GM23338 (cell line): ENCODE measurements around the gene COA8.

Source experiments
- EZH2 ChIP-seq: fragments of 200-600 bp; sonication (generic); IDR thresholded peaks from one replicate; pipeline ENCODE4 v1.8.0; 2017; ENCODE audit warnings: antibody characterized with exemption, mild to moderate bottlenecking, low read depth; ENCODE audit not compliant: unreplicated experiment
- EZH2phosphoT487 ChIP-seq: fragments of 200-600 bp; sonication (generic); IDR thresholded peaks from one replicate; pipeline ENCODE4 v1.8.1; 2018; ENCODE audit warnings: antibody characterized with exemption; ENCODE audit not compliant: unreplicated experiment
- JUNB ChIP-seq: IDR thresholded peaks from one replicate; pipeline ENCODE4 v1.6.1; 2016; ENCODE audit warnings: antibody characterized with exemption; ENCODE audit not compliant: unreplicated experiment
- POLR2AphosphoS5 ChIP-seq: IDR thresholded peaks from 2 replicates; pipeline ENCODE4 v1.6.1; 2016; ENCODE audit warnings: antibody characterized with exemption, low read depth
- ZNF331 ChIP-seq: fragments of 250-450 bp; sonication (Bioruptor Pico); IDR thresholded peaks from 2 replicates; pipeline ENCODE4 v1.5.0; 2020; ENCODE audit warnings: low read depth, mild to moderate bottlenecking, moderate library complexity
- TF ChIP-seq, protein P1 (sequence below), 2 experiments: fragments of 200-600 bp in 1 of 2; sonication (generic) in 1 of 2; conservative IDR thresholded peaks; 2 replicates each; pipeline versions ENCODE4 v1.5.1 to v1.6.1; 2016 to 2017; ENCODE audit warnings: antibody characterized with exemption in 2 of 2, low read depth in 2 of 2, mild to moderate bottlenecking in 2 of 2, moderate library complexity in 1 of 2
- TF ChIP-seq, protein P2 (sequence below): IDR thresholded peaks from one replicate; pipeline ENCODE4 v1.6.1; 2018; ENCODE audit warnings: antibody characterized with exemption; ENCODE audit not compliant: unreplicated experiment
- TF ChIP-seq, protein P3 (sequence below): IDR thresholded peaks from 2 replicates; pipeline ENCODE4 v1.6.1; 2016; ENCODE audit warnings: antibody characterized with exemption

DNA sequence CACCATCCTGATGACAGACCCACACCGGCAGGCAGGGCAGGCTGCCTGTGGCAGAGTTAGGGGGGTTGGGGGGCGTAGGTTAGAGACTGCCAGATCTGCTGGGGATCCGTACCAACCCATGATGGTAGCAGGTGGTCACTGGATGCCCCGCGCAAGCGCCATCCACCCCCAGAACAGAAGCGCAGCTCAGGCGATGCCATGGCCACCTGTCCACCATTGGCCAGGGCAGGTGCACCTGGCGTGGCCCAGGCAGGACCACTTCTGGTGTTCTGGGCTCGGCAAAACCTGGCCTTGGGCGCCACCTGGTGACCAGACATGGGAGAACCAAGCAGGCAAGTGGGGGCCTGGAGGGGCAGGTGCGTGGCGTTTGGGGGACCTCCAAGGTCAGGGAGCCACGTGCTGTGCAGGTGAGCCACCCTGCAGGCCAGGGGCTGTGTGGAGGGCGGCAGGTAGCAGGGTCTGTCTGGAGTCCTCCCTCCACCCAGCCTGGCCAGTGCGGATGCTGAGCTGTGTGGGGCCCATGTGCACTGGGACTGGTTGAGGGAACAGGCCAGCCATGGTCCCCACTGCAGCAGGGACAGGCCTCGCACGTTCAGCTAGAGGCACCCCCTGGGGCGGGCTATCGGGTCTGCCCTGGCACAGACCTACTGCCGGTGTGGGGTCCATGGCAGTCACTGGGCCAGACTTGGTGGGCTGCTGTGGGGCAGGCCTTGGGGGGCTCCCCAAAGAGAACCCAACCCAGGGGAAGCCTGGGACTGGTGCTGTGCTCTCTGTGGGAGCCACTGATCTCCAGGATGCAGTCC is 15.9 kb upstream of the COA8 start:
- TF ChIP-seq, protein P1, sequence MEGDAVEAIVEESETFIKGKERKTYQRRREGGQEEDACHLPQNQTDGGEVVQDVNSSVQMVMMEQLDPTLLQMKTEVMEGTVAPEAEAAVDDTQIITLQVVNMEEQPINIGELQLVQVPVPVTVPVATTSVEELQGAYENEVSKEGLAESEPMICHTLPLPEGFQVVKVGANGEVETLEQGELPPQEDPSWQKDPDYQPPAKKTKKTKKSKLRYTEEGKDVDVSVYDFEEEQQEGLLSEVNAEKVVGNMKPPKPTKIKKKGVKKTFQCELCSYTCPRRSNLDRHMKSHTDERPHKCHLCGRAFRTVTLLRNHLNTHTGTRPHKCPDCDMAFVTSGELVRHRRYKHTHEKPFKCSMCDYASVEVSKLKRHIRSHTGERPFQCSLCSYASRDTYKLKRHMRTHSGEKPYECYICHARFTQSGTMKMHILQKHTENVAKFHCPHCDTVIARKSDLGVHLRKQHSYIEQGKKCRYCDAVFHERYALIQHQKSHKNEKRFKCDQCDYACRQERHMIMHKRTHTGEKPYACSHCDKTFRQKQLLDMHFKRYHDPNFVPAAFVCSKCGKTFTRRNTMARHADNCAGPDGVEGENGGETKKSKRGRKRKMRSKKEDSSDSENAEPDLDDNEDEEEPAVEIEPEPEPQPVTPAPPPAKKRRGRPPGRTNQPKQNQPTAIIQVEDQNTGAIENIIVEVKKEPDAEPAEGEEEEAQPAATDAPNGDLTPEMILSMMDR (conservative IDR thresholded peaks at IDR 0.05; ENCODE audit: low read depth in 2 of 2), result peak; percentile 84 to 99
- no peak for TF ChIP-seq EZH2
- TF ChIP-seq, protein P2, sequence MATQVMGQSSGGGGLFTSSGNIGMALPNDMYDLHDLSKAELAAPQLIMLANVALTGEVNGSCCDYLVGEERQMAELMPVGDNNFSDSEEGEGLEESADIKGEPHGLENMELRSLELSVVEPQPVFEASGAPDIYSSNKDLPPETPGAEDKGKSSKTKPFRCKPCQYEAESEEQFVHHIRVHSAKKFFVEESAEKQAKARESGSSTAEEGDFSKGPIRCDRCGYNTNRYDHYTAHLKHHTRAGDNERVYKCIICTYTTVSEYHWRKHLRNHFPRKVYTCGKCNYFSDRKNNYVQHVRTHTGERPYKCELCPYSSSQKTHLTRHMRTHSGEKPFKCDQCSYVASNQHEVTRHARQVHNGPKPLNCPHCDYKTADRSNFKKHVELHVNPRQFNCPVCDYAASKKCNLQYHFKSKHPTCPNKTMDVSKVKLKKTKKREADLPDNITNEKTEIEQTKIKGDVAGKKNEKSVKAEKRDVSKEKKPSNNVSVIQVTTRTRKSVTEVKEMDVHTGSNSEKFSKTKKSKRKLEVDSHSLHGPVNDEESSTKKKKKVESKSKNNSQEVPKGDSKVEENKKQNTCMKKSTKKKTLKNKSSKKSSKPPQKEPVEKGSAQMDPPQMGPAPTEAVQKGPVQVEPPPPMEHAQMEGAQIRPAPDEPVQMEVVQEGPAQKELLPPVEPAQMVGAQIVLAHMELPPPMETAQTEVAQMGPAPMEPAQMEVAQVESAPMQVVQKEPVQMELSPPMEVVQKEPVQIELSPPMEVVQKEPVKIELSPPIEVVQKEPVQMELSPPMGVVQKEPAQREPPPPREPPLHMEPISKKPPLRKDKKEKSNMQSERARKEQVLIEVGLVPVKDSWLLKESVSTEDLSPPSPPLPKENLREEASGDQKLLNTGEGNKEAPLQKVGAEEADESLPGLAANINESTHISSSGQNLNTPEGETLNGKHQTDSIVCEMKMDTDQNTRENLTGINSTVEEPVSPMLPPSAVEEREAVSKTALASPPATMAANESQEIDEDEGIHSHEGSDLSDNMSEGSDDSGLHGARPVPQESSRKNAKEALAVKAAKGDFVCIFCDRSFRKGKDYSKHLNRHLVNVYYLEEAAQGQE, result no peak
- no peak for TF ChIP-seq POLR2AphosphoS5
- TF ChIP-seq EZH2phosphoT487, result no peak
- no peak for TF ChIP-seq JUNB
- no peak for TF ChIP-seq ZNF331 (CRISPR knock-in tag)
- TF ChIP-seq, protein P3, sequence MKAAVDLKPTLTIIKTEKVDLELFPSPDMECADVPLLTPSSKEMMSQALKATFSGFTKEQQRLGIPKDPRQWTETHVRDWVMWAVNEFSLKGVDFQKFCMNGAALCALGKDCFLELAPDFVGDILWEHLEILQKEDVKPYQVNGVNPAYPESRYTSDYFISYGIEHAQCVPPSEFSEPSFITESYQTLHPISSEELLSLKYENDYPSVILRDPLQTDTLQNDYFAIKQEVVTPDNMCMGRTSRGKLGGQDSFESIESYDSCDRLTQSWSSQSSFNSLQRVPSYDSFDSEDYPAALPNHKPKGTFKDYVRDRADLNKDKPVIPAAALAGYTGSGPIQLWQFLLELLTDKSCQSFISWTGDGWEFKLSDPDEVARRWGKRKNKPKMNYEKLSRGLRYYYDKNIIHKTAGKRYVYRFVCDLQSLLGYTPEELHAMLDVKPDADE, result no peak
